Muscle of leg (tissue), 11 donors: ENCODE results near the gene CAMTA1. TPM values are rescaled to one million over a fixed set of nuclear protein-coding genes. Genes with fewer than 3 reads are reported as not detected.

ENCODE experiments used
- DNase-seq: peaks from one replicate; pipeline ENCODE4 v3.0.0; 2013
- H3K27ac ChIP-seq: one replicate; pipeline ENCODE4 v1.5.1; 2013; ENCODE audit warnings: mild to moderate bottlenecking, low read length, control low read depth
- H3K27me3 ChIP-seq: one replicate; pipeline ENCODE4 v1.6.1; 2013; ENCODE audit warnings: low read length; ENCODE audit not compliant: control insufficient read depth, insufficient read depth
- H3K36me3 ChIP-seq: one replicate; pipeline ENCODE4 v1.6.1; 2013; ENCODE audit warnings: low read length; ENCODE audit not compliant: control insufficient read depth, insufficient read depth
- H3K4me1 ChIP-seq: one replicate; pipeline ENCODE4 v1.6.1; 2013; ENCODE audit warnings: low read length; ENCODE audit not compliant: control insufficient read depth, insufficient read depth
- H3K4me3 ChIP-seq: one replicate; pipeline ENCODE4 v1.5.1; 2013; ENCODE audit warnings: low read length, control low read depth
- H3K9me3 ChIP-seq: replicated peaks from 2 replicates; pipeline ENCODE4 v1.6.1; 2013; ENCODE audit warnings: low read depth, low read length; ENCODE audit not compliant: control insufficient read depth
- WGBS: methylation state at CpG from one replicate; pipeline ENCODE4 v1.1.5; 2013; ENCODE audit warnings: missing lambda C conversion rate; ENCODE audit not compliant: insufficient coverage; 5-methylcytosine and 5-hydroxymethylcytosine counted together
- polyA plus RNA-seq, 8 donors: library from polyadenylated mRNA; unstranded; fragments of 120-200 nt; gene quantifications; one replicate each; pipeline versions ENCODE4 v1.2.1 to v1.2.3, GENCODE V29; 2013; ENCODE audit warnings: inconsistent platforms in 1 of 8, low replicate concordance in 1 of 8; ENCODE audit not compliant: insufficient read length in 8 of 8, insufficient read depth in 1 of 8
- total RNA-seq: library from RNA; stranded (reverse); fragments of 120-200 nt; gene quantifications from one replicate; pipeline ENCODE4 v1.2.4, GENCODE V29; 2013

Gene CAMTA1
- total and polyA plus RNA-seq, 9 donors, result 36.4 to 56.4 (median 47.7) TPM

GRCh38 chr1:7045897-7046296, 260.6 kb downstream of the CAMTA1 start:
- H3K27ac ChIP-seq, result no peak overlapping the region
- WGBS, result no CpG with 5 or more reads among the region's 1 CpG
- no peak for DNase-seq
- H3K9me3 ChIP-seq, result no peaks in the 10 kb centered on the region
- H3K27me3 ChIP-seq, result peaks cover 16% of the 10 kb centered on the region
- peaks cover 14% of the 10 kb centered on the region for H3K4me1 ChIP-seq
- no peak overlapping the region for H3K4me3 ChIP-seq
- H3K36me3 ChIP-seq, result no peaks in the 10 kb centered on the region

- H3K9me3 ChIP-seq, result no peaks in the 10 kb centered on the region
- H3K4me1 ChIP-seq, result peaks cover 18% of the 10 kb centered on the region
- H3K36me3 ChIP-seq, result no peaks in the 10 kb centered on the region
- no peak overlapping the region for H3K4me3 ChIP-seq
- 11% methylated on average over 3 of the region's 4 CpGs for WGBS
- peaks cover 16% of the 10 kb centered on the region for H3K27me3 ChIP-seq
- peak; percentile 50 for DNase-seq
- no peak overlapping the region for H3K27ac ChIP-seq
Observed at GRCh38 chr1:7046314-7046713, 261.1 kb downstream of the CAMTA1 start.

- DNase-seq, result no peak
- no peak overlapping the region for H3K27ac ChIP-seq
- H3K4me3 ChIP-seq, result no peak overlapping the region
- peaks cover 20% of the 10 kb centered on the region for H3K4me1 ChIP-seq
- no peaks in the 10 kb centered on the region for H3K9me3 ChIP-seq
- H3K36me3 ChIP-seq, result no peaks in the 10 kb centered on the region
- no CpG with 5 or more reads among the region's 1 CpG for WGBS
- peaks cover 18% of the 10 kb centered on the region for H3K27me3 ChIP-seq
Observed at GRCh38 chr1:7046891-7047290, 261.6 kb downstream of the CAMTA1 start.

- H3K27me3 ChIP-seq, result peaks cover 24% of the 10 kb centered on the region
- no peaks in the 10 kb centered on the region for H3K36me3 ChIP-seq
- H3K4me1 ChIP-seq, result peaks cover 13% of the 10 kb centered on the region
- H3K4me3 ChIP-seq, result no peak overlapping the region
- no peaks in the 10 kb centered on the region for H3K9me3 ChIP-seq
- 72% methylated on average over 2 of the region's 2 CpGs for WGBS
- H3K27ac ChIP-seq, result no peak overlapping the region
- DNase-seq, result no peak
Observed at GRCh38 chr1:7047866-7048265, 262.6 kb downstream of the CAMTA1 start.

- WGBS, result 51% methylated on average over 9 of the region's 10 CpGs
- H3K27me3 ChIP-seq, result peaks cover 24% of the 10 kb centered on the region
- no peak for DNase-seq
- H3K27ac ChIP-seq, result no peak overlapping the region
- H3K36me3 ChIP-seq, result no peaks in the 10 kb centered on the region
- peaks cover 11% of the 10 kb centered on the region for H3K4me1 ChIP-seq
- no peak overlapping the region for H3K4me3 ChIP-seq
- H3K9me3 ChIP-seq, result no peaks in the 10 kb centered on the region
Observed at GRCh38 chr1:7048395-7048794, 263.1 kb downstream of the CAMTA1 start.

- DNase-seq, result no peak
- H3K4me1 ChIP-seq, result peaks cover 11% of the 10 kb centered on the region
- H3K4me3 ChIP-seq, result no peak overlapping the region
- no peak overlapping the region for H3K27ac ChIP-seq
- H3K27me3 ChIP-seq, result peaks cover 13% of the 10 kb centered on the region
- no peaks in the 10 kb centered on the region for H3K9me3 ChIP-seq
- 76% methylated on average over 20 of the region's 25 CpGs for WGBS
- H3K36me3 ChIP-seq, result no peaks in the 10 kb centered on the region
Observed at GRCh38 chr1:7049913-7050625, 264.8 kb downstream of the CAMTA1 start.

GRCh38 chr1:7050751-7051665, 265.8 kb downstream of the CAMTA1 start:
- Histone ChIP-seq H3K36me3 (no peaks in the 10 kb centered on the region), H3K9me3 (no peaks in the 10 kb centered on the region), H3K4me1 (peaks cover 11% of the 10 kb centered on the region), H3K27ac (no peak overlapping the region), H3K4me3 (no peak overlapping the region), H3K27me3 (peaks cover 14% of the 10 kb centered on the region)
- DNase-seq, result peak; percentile 18
- 30% methylated on average over 25 of the region's 32 CpGs for WGBS

GRCh38 chr1:7052701-7053100, 267.4 kb downstream of the CAMTA1 start:
- Histone ChIP-seq H3K27me3 (peaks cover 14% of the 10 kb centered on the region), H3K4me3 (no peak overlapping the region), H3K9me3 (no peaks in the 10 kb centered on the region), H3K27ac (no peak overlapping the region), H3K4me1 (peaks cover 11% of the 10 kb centered on the region), H3K36me3 (no peaks in the 10 kb centered on the region)
- no peak for DNase-seq
- 69% methylated on average over 11 of the region's 13 CpGs for WGBS

- DNase-seq, result peak; percentile 87
- peaks cover 7% of the 10 kb centered on the region for H3K27me3 ChIP-seq
- no peak overlapping the region for H3K4me3 ChIP-seq
- H3K36me3 ChIP-seq, result no peaks in the 10 kb centered on the region
- peak overlapping the region; percentile 7 for H3K27ac ChIP-seq
- WGBS, result 19% methylated on average over 11 of the region's 12 CpGs
- no peaks in the 10 kb centered on the region for H3K9me3 ChIP-seq
- H3K4me1 ChIP-seq, result peaks cover 3% of the 10 kb centered on the region
Observed at GRCh38 chr1:7060745-7061144, 275.5 kb downstream of the CAMTA1 start.

GRCh38 chr1:7062346-7063061, 277.2 kb downstream of the CAMTA1 start:
- H3K4me1 ChIP-seq, result peaks cover 3% of the 10 kb centered on the region
- peaks cover 7% of the 10 kb centered on the region for H3K27me3 ChIP-seq
- H3K4me3 ChIP-seq, result no peak overlapping the region
- 86% methylated on average over 32 of the region's 32 CpGs for WGBS
- H3K36me3 ChIP-seq, result no peaks in the 10 kb centered on the region
- no peak for DNase-seq
- H3K27ac ChIP-seq, result no peak overlapping the region
- no peaks in the 10 kb centered on the region for H3K9me3 ChIP-seq
